ENCODE results near the gene PIM2. TPM values are rescaled to one million over a fixed set of nuclear protein-coding genes. Genes with fewer than 3 reads are reported as not detected.

PIM2 gene
- total RNA-seq, 1 experiment from 2014 or later = 25.6 TPM

DNA sequence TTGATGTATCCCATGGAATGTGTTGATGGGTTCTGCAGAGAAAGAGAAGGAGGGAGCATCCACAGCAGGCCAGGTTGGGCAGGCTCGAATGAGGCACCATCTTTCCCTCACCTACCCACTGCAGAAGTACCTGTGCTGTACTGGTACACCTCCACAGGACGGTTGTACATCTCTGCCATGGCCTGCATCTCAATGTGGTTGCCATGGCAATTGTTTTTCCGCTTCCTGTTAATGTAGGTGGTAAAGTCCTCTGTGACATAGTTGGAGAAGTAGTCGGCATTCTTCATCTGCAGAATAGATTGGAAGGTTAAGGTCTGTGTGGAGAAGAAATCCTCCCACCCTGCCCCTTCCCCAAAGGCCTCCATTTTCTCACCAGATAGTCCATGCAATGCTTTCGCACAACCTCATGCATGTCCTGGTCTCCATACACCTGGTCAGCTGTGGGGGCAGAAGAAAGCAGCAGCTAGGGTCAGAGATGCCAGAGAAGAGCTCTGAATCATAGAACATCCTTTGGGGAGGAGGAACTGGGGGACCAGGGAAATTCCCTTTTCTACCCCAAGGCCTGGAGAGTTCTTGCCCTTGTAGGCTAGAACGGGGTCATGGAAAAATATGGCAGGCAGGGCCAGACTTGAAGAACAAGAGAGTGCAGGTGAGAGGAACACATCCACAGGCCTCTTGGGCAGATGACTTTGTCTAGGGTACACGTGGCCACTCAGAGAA is 15.9 kb upstream of the PIM2 start:
- no peak overlapping the region for H2AFZ ChIP-seq (ENCODE audit: low read length)
- H3F3A ChIP-seq (ENCODE audit: low read length, unreplicated experiment) = no peaks in the 10 kb centered on the region
- H3K4me3 ChIP-seq (ENCODE audit: low read length) = no peak overlapping the region
- ChIA-PET CTCF (no interaction called here), POLR2A (ENCODE audit: unreplicated experiment) (no interaction called here)
- ATAC-seq (no peak), DNase-seq (no peak)
- H3K36me3 ChIP-seq (ENCODE audit: low read depth, low read length) = peaks cover 25% of the 10 kb centered on the region
- H3K9ac ChIP-seq (ENCODE audit: low read length) = no peak overlapping the region
- no peaks in the 10 kb centered on the region; the same call in 1 of the 2 replicates for H3K79me2 ChIP-seq (ENCODE audit: low read length)
- no peaks in the 10 kb centered on the region for H3K4me1 ChIP-seq (ENCODE audit: insufficient read depth, low read length)
- TF ChIP-seq, protein P1, sequence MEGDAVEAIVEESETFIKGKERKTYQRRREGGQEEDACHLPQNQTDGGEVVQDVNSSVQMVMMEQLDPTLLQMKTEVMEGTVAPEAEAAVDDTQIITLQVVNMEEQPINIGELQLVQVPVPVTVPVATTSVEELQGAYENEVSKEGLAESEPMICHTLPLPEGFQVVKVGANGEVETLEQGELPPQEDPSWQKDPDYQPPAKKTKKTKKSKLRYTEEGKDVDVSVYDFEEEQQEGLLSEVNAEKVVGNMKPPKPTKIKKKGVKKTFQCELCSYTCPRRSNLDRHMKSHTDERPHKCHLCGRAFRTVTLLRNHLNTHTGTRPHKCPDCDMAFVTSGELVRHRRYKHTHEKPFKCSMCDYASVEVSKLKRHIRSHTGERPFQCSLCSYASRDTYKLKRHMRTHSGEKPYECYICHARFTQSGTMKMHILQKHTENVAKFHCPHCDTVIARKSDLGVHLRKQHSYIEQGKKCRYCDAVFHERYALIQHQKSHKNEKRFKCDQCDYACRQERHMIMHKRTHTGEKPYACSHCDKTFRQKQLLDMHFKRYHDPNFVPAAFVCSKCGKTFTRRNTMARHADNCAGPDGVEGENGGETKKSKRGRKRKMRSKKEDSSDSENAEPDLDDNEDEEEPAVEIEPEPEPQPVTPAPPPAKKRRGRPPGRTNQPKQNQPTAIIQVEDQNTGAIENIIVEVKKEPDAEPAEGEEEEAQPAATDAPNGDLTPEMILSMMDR (conservative IDR thresholded peaks at IDR 0.05; ENCODE audit: low read depth, low read length) = no peak
- TF ChIP-seq EZH2phosphoT487 (IDR thresholded peaks at IDR 0.05; ENCODE audit: borderline replicate concordance, low read length) (no peak), EZH2 (IDR thresholded peaks at IDR 0.05; ENCODE audit: low read length, unreplicated experiment) (no peak)
- H4K20me1 ChIP-seq (ENCODE audit: low read length) = no peaks in the 10 kb centered on the region
- no peaks in the 10 kb centered on the region for H3K27me3 ChIP-seq (ENCODE audit: low read length)
- no peaks in the 10 kb centered on the region for H3K9me2 ChIP-seq (replicated peaks; ENCODE audit: low read length)
- no peak overlapping the region for H3K27ac ChIP-seq (ENCODE audit: low read length)
- no peaks in the 10 kb centered on the region for H3K9me3 ChIP-seq (ENCODE audit: low read length)
- intact Hi-C loops (cut with micrococcal nuclease) = no loop called here
- no TSS peak for BruUV-seq (replicated peaks)
- no peak overlapping the region for H3K4me2 ChIP-seq (ENCODE audit: low read length)

DNA sequence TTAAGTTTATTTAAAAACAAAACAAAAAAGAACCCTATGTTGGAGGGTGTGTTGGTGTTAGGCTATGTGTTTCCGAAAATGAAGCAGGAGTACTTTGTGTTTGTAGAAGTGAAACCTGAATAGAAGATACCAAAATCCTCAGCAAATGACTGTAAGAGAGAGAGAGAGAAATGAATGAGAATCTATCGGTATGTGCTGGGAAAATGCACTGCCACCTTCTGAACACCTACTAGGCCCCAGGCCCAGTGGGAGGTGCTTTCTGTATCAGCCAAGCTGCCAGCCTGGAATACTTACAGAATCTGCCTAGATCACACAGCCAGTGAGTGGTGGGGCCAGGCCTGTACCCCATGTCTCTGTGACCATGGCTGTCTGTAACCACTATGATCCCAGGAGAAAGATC is 14.9 kb upstream of the PIM2 start:
- no peak overlapping the region for H3K4me3 ChIP-seq (ENCODE audit: low read length)
- no peak overlapping the region for H2AFZ ChIP-seq (ENCODE audit: low read length)
- intact Hi-C loops (cut with micrococcal nuclease) = no loop called here
- H3K4me1 ChIP-seq (ENCODE audit: insufficient read depth, low read length) = no peaks in the 10 kb centered on the region
- TF ChIP-seq, protein P1 (conservative IDR thresholded peaks at IDR 0.05; ENCODE audit: low read depth, low read length) = no peak
- TF ChIP-seq EZH2 (IDR thresholded peaks at IDR 0.05; ENCODE audit: low read length, unreplicated experiment) (no peak), EZH2phosphoT487 (IDR thresholded peaks at IDR 0.05; ENCODE audit: borderline replicate concordance, low read length) (no peak)
- H3K9me2 ChIP-seq (replicated peaks; ENCODE audit: low read length) = no peaks in the 10 kb centered on the region
- no peaks in the 10 kb centered on the region for H3K27me3 ChIP-seq (ENCODE audit: low read length)
- DNase-seq (no peak), ATAC-seq (no peak)
- peaks cover 25% of the 10 kb centered on the region for H3K36me3 ChIP-seq (ENCODE audit: low read depth, low read length)
- no peaks in the 10 kb centered on the region for H4K20me1 ChIP-seq (ENCODE audit: low read length)
- no peaks in the 10 kb centered on the region for H3K9me3 ChIP-seq (ENCODE audit: low read length)
- no peaks in the 10 kb centered on the region; the same call in 1 of the 2 replicates for H3K79me2 ChIP-seq (ENCODE audit: low read length)
- ChIA-PET POLR2A (ENCODE audit: unreplicated experiment) (no interaction called here), CTCF (interaction anchor here (0.6 kb wide), 1 partner anchor 67 kb away, joined by 3 read pairs; no protein-coding TSS in a partner anchor)
- no peak overlapping the region for H3K9ac ChIP-seq (ENCODE audit: low read length)
- H3F3A ChIP-seq (ENCODE audit: low read length, unreplicated experiment) = no peaks in the 10 kb centered on the region
- no TSS peak for BruUV-seq (replicated peaks)
- H3K4me2 ChIP-seq (ENCODE audit: low read length) = no peak overlapping the region
- H3K27ac ChIP-seq (ENCODE audit: low read length) = no peak overlapping the region

DNA sequence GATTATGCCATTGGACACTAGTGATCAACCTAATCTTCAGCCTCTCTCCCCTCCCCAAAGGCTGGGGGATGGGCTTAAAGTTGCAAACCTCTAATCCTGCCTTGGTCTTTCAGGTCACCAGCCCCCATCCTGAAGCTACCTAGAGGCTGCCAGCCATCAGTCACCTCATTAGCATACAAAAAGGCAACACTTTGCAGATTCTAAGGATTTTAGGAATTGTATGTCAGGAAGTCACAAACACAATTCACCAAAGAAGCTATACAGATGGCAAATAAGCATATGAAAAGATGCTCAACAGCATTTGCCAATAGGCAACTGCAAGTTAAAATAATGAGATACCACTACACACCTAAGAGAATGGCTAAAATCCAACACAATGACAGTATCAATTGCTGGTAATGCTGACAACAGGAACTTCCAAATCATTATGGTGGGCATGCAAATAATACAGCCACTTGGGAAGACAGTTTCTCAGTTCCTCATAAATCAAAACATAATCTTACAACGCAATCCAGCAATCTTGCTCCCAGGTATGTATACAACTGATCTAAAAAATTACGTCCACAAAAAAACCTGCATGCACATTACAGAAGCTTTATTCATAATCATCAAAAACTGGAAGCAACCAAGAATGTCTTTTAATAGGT is 9.0 kb upstream of the PIM2 start:
- ChIA-PET POLR2A (ENCODE audit: unreplicated experiment) (no interaction called here), CTCF (no interaction called here)
- Histone ChIP-seq H3K4me1 (ENCODE audit: insufficient read depth, low read length) (no peaks in the 10 kb centered on the region), H3K9me2 (replicated peaks; ENCODE audit: low read length) (no peaks in the 10 kb centered on the region), H2AFZ (ENCODE audit: low read length) (no peak overlapping the region), H3K4me3 (ENCODE audit: low read length) (no peak overlapping the region), H3K27ac (ENCODE audit: low read length) (no peak overlapping the region), H3K9me3 (ENCODE audit: low read length) (no peaks in the 10 kb centered on the region), H3F3A (ENCODE audit: low read length, unreplicated experiment) (no peaks in the 10 kb centered on the region), H3K9ac (ENCODE audit: low read length) (no peak overlapping the region), H3K4me2 (ENCODE audit: low read length) (no peak overlapping the region), H3K36me3 (ENCODE audit: low read depth, low read length) (peaks cover 14% of the 10 kb centered on the region), H4K20me1 (ENCODE audit: low read length) (no peaks in the 10 kb centered on the region), H3K27me3 (ENCODE audit: low read length) (no peaks in the 10 kb centered on the region), H3K79me2 (ENCODE audit: low read length) (no peaks in the 10 kb centered on the region)
- TF ChIP-seq, protein P1 (conservative IDR thresholded peaks at IDR 0.05; ENCODE audit: low read depth, low read length) = no peak
- TF ChIP-seq EZH2phosphoT487 (IDR thresholded peaks at IDR 0.05; ENCODE audit: borderline replicate concordance, low read length) = no peak
- TF ChIP-seq EZH2 (IDR thresholded peaks at IDR 0.05; ENCODE audit: low read length, unreplicated experiment) = no peak
- BruUV-seq (replicated peaks) = no TSS peak
- DNase-seq (no peak), ATAC-seq (no peak)
- intact Hi-C loops (cut with micrococcal nuclease) = no loop called here

Measured in PC-3 (cell line).